Adipose tissue (tissue), 3 donors: Measurements from ENCODE around the gene SLC24A3. TPM values are rescaled to one million over a fixed set of nuclear protein-coding genes. Genes with fewer than 3 reads are reported as not detected.

Experiments
- H3K27ac ChIP-seq: one replicate; pipeline ENCODE4 v1.5.1; 2013; ENCODE audit warnings: low read depth, low read length
- WGBS, 3 donors: extraction: QIAGEN DNeasy Blood & Tissue Kit; methylation state at CpG; one replicate each; pipeline ENCODE4 v1.1.7; 2013; 5-methylcytosine and 5-hydroxymethylcytosine counted together
- polyA plus RNA-seq, 3 donors: library from polyadenylated mRNA; stranded (reverse); fragments of 200-250 nt; gene quantifications; one replicate each; pipeline ENCODE4 v1.2.3, GENCODE V29; 2013
- donor health status: healthy with polysubstance abuse.
- donor health status: Bipolar disorder and iron deficiency.
- donor health status: healthy.

Gene SLC24A3
- polyA plus RNA-seq, 3 donors, result 0.86 to 11.5 (median 6.5) TPM

DNA sequence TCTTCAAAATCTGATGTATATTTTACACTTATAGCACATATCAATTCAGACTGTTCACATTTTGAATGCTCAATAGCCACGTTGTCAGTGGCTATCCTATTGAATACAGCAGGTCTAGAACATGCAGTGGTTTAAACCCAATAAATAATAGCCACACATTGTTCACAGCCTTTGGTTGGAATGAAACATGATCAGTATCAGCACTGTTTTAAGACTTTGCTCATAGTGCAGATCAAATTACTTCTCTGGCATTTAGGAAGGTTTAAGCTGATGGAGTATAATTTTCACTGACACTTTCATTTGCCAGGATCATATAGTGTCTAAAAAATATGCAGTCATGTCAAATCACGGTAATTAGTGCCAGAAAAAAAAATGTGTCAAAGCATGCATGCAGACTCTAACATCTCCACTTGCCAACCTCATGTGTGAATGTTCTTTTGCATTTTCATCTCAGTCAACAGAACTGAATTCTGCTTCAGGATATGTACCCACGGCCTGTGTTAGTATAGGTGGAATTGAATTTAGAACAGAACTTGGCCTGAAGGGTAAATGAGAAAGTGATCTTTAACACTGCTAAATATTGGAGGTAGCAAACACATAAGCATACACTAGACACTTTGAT is 184.1 kb downstream of the SLC24A3 start:
- no peak overlapping the region for H3K27ac ChIP-seq
- WGBS, 3 donors, result 24 to 70% (median 68%) methylated on average over 3 of the region's 3 CpGs

DNA sequence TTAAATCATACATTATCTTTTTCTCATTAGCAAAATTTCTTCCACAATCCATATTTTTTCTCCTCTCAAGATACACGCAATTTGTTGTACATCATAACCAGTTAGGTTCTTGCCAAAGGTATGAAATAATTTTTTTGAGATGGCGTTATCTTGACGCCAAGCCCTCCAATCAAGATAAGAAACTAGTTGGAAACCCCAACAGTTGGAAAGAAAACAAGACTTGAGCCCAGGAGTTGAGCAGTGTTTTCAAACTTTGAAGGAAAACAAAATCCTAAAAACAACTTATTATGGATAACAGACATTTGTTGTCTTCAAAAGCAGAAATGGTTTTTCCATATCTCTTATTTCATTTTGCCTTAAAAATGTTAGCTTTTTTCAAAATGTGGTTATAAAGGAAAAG is 184.8 kb downstream of the SLC24A3 start:
- no peak overlapping the region for H3K27ac ChIP-seq
- WGBS, 3 donors, result 25 to 66% (median 50%) methylated on average over 3 of the region's 3 CpGs

DNA sequence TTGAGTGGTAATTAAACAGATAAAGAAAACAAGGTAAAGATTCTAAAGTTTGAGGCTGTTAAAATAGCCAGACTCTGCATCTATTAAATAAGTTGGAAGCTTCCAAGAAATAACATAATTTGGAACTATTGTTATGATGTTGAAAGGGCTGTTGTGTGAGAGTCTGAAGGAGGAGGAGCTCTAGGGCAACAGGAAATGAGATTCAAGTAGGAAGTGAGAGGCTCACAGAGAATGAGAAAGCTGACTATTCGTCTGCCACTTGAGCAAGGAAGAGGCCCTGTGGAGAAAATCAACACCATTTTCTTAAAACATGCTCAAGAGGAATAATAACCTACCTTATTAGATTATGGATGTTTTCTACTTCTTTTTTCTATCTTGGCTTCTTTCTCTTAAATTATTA is 185.2 kb downstream of the SLC24A3 start:
- H3K27ac ChIP-seq, result no peak overlapping the region
- WGBS, 3 donors, result 17 to 50% (median 20%) methylated on average over 1 of the region's 1 CpG

DNA sequence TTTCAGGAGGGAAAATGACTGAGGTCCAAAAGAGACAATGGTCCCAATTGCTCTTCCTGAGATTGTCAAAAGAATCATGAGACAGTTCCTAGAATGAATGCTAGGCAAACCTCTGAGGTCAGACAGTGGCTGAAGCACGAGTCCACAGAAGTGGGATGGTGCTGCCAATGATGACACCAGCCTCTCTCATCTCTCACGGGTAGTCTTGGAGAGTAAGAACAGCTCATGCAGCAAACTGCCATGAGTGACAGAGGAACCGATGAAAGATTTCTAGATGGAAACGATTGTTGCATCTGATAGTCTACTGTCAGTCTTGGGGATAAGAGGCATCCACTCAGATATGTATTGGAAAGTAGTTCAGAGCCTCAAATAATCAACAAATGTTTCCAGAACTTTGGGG is 188.7 kb downstream of the SLC24A3 start:
- H3K27ac ChIP-seq, result no peak overlapping the region
- 68 to 79% (median 78%) methylated on average over 4 of the region's 4 CpGs for WGBS, 3 donors

DNA sequence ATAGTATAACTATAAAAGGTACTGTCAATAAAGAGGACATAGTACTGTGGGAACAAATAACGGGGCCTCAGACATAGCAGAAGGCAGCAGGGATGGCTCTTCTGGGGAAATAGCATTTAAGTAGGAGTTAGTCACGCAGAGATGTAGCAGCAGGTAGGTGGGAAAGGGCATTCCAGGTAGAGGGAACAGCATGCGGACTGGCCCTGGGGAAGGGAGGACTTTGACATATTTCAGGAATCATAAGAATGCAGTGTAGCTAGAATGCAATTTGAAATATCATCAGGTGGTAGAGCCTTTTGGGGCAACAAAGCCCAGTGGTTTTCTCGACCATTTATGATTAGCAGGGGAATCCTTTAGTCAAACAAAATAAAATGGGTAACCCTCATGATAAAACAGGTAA is 191.1 kb downstream of the SLC24A3 start:
- H3K27ac ChIP-seq, result no peak overlapping the region
- 76 to 89% (median 86%) methylated on average over 4 of the region's 4 CpGs for WGBS, 3 donors

DNA sequence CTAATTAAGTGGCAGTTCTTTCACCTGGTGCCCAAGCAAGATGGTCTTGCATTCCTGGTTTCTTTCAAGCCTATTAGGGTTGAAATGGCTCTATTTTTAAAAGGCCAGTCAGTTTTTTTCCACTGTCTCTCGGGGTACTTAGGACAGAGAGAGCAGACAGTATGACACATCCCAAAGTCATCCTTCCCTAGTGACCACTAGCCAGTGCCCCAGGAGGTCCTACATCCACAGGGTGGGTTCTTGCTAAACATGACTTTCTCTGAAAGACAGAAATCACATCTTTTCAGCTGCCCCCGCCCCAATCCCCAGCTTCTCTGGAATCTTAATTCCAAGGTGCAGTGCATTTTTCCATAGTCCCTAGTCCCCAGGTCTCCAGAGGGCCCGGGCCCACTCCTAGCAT is 192.4 kb downstream of the SLC24A3 start:
- no peak overlapping the region for H3K27ac ChIP-seq
- WGBS, 3 donors, result 79 to 86% (median 82%) methylated on average over 3 of the region's 3 CpGs

DNA sequence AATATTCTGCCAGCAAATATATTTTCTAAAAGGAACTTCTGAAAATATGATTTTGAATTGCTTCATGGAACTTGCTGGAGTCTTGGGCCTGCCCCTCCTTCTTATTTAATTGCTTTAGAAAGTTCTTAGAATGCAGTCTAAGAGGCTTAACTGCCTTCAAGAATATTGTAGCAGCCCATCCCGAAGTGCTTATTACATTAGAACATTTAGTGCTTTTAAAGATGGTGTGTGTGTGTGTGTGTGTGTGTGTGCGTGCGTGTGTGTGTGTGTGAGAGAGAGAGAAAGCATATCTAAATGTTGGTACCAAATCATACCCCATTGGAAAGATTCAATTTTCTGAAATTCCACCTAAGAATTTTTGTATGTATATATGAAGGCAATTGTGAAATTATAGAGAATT is 193.5 kb downstream of the SLC24A3 start:
- no peak overlapping the region for H3K27ac ChIP-seq
- WGBS, 3 donors, result 66 to 81% (median 77%) methylated on average over 3 of the region's 3 CpGs

DNA sequence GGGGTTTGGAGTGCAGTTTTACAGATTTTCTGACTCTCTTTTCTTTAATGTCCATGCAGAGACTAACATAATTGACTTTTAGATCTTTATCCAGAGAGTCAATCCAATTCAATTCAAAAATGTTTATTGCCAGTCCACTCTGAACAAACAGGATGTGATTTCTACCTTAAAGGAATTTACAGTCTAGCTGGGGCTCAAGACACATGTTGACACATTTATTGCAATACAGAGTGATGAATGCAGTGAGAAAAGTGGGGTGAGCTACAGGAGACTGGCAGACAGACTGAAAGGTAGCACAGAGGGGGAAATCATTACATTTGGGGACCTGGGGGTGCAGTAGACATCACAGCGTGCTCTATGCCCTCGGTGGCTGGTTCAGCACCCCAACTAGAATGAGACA is 193.9 kb downstream of the SLC24A3 start:
- 66 to 91% (median 83%) methylated on average over 2 of the region's 2 CpGs for WGBS, 3 donors
- no peak overlapping the region for H3K27ac ChIP-seq

DNA sequence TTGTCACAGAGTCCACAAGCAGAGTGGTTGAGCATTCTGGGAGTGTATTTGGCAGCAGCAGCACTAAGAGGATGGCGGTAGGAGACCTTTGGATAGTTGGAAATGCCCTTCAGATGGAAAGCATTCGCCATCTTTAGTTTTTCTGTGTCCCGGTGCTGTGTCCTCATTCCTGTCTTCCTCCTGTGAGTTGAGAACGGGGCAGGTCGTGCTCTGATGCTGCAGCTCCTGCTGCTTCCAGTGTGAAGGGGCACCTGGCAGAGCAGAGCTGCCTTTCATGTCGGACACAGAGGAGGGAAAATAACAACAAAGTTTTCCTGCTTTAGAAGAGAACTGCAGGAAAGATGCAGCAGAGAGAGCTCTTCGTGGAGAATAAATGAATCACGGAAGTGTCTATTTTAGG is 194.8 kb downstream of the SLC24A3 start:
- no peak overlapping the region for H3K27ac ChIP-seq
- 81 to 93% (median 87%) methylated on average over 8 of the region's 8 CpGs for WGBS, 3 donors

DNA sequence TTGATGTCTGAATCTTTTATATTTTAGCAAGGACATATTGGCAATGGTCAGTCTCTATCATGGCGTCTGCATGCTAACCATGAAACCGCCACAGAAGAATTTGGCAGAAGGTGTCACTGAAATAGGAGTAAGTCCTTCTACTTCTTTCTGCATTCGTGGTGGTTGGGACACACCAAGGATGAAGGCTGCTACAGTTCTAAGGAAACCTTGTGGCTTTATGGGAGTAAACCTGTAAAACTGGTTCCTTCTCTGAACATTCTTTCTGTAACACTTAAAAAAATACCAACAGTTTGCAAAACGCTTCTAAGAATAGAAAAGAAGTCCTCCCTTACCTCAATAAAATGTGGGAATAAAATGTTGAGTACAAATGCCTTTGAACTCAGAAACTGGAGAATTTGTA is 195.3 kb downstream of the SLC24A3 start:
- no peak overlapping the region for H3K27ac ChIP-seq
- 40 to 65% (median 56%) methylated on average over 4 of the region's 4 CpGs for WGBS, 3 donors

DNA sequence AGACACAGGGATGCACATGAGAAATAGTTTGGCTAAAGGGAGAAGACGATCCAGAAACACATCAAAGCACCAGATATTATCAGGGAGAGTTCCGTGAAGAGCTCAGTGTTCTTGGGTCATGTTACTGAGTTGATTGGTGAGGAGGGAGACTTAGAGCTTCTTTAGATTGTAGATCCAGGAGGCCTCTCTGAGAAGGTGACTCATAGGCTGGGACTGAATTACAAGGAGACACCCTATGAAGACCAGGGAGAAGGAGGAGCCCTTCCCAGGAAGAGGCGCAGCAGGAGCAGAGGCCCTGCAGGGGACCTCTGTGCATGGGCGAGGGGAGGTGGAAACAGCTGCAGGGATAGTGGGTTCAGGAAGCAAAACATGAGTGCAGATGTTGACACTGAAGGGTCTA is 196.5 kb downstream of the SLC24A3 start:
- WGBS, 3 donors, result 82 to 89% (median 85%) methylated on average over 4 of the region's 4 CpGs
- no peak overlapping the region for H3K27ac ChIP-seq

DNA sequence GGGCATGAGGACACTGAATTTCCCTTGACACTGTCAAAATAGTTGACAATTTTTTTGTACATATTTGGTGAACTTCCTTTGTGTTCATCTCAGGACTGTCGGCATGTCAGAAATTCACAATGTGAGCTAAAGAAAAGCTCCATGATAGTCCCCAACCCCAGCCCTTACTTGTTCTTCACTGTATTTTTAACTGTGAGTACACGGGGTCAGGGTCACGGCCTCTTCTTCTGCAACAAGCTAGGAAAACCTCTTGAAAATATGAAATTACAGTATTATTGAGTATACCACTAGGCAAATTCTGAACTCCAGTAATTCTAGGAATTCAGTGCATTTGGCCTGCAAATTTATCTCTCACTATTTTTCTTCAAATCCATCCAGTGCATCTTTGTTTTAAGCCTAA is 199.4 kb downstream of the SLC24A3 start:
- WGBS, 3 donors, result 81 to 87% (median 82%) methylated on average over 3 of the region's 3 CpGs
- no peak overlapping the region for H3K27ac ChIP-seq

DNA sequence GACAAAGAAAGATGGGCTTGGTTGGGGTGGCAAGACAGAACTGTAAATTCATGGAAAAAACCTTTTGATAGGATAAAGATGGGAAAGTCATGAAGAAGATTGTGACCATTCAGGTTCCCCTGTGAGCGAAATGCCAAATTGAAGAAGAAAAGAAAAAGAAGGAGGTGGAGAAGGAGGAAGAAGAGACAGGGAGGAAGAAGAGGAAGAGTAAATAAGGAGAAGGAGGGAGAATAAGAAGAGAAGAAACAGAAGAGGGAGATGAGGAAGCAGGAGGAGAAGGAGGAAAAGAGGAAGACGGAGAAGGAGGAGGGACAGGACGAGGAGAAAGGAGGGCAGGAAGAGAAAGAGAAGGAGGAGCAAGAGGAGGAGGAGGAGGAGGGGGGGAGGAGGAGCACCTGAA is 199.8 kb downstream of the SLC24A3 start:
- 63 to 70% (median 70%) methylated on average over 3 of the region's 3 CpGs for WGBS, 3 donors
- no peak overlapping the region for H3K27ac ChIP-seq

DNA sequence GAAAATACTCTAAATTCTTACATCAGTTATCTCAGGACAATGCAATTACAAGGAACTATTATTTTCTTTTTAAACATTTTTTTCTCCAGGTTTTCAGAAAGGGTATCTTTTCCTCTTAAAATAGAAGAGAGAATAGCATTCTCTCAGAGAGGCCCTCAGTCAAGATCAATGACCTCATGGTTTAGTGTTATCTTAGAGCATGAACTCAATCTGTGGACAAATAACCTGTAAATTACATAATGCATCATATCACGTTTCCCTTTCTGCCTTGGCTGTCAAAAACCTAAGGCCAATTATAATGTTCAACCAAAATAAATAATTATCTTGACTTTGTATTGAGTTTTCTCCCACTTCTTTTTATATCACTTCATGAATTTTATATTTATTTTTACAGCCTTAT is 202.2 kb downstream of the SLC24A3 start:
- 18 to 67% (median 62%) methylated on average over 1 of the region's 1 CpG for WGBS, 3 donors
- no peak overlapping the region for H3K27ac ChIP-seq

DNA sequence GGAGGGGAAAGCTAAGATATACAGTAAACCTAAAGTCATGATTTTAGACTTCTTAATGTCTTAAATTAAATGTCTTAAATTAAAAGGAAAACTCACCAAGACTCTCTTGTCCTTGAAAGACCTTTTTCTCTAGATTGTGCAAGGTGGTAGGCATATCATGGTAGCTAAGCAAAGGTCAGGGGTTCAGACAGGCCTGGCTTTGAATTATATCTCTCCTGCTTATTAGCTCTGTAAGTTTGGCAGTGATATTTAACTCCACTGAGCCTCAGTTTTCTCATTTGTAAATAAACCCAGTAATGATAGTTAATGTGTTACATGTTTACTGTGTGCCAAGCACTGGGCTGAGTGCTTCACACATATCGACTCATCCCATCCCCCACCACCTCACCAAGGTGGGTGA is 203.3 kb downstream of the SLC24A3 start:
- 50 to 93% (median 84%) methylated on average over 1 of the region's 1 CpG for WGBS, 3 donors
- no peak overlapping the region for H3K27ac ChIP-seq

DNA sequence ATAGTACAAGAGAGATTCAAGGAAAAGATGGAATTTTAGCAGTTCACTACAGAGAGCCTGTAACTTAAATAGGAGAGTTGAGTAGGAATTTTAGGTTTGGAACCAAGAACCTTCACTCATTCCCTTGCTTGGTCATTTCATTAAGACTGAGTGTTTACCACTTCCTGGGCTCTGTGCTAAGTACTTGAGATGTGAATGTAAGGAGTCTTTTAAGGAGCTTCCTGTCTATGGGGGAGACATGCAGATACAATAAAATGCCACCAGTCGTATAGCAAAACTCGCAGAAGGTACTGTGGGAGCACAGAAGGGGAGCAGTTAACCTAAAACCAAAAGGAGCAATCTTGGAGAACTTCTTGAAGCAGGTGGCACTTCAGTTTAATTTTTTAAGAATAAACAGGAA is 204.2 kb downstream of the SLC24A3 start:
- no peak overlapping the region for H3K27ac ChIP-seq
- WGBS, 3 donors, result 83 to 94% (median 92%) methylated on average over 2 of the region's 2 CpGs

DNA sequence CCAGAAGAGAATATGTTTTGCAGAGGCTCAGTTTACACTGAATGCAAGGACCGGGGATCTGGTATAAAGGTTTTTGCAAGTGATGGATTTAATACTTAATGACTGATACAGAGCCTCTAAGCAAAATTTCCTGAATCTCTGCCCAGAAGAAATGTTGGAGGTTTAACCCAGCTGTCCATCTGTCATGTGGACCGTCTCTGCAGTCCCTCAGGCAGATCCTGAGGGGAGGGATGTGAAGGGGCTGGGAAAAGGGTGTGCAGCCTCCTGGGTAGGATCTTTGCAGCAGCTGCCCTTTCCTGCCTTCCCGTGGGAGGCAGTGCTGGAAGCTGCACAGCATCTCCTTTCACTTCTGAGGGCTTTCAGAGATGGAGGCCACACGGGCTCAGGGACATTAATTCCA is 207.0 kb downstream of the SLC24A3 start:
- no peak overlapping the region for H3K27ac ChIP-seq
- 41 to 46% (median 43%) methylated on average over 4 of the region's 4 CpGs for WGBS, 3 donors

DNA sequence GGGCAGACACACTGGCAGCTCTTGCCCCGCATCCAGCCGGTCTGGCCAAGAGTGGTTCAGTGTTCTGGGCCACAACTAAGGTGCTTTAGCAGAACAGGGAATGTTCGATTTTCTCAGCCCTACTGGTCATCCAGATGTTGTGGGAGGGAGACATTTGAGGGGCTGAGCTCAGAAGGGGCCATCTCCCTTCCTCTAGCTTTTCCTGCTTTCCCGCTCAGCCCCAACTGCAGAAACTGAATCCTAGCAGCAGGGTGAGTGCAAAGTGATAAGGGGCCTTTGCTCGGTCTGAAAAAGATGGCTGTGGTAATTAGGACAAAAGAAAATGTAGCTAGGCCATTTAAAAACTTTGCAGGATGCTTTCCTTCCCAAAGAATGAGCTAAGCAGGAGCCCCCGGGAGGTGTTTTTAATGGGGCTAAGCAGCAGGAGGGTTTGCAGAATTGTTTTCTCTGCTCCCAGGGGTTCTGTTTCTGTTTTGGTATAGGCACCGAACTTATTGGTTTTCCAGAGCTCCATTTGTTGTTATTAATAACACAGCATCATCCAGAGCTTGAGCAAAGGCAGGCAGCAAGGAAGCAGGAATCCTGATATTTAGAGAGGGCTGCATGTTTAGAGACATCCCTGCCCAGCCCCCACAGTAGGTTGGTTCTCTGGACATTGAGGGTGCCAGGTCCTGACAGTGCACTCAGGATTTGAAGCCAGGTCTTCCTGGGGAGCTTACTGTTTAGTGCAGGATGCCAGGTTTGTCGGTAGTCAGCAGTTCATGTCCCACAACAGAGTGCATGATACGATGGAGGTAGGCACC is 210.9 kb downstream of the SLC24A3 start:
- H3K27ac ChIP-seq, result no peak overlapping the region
- 52 to 78% (median 78%) methylated on average over 9 of the region's 9 CpGs for WGBS, 3 donors

DNA sequence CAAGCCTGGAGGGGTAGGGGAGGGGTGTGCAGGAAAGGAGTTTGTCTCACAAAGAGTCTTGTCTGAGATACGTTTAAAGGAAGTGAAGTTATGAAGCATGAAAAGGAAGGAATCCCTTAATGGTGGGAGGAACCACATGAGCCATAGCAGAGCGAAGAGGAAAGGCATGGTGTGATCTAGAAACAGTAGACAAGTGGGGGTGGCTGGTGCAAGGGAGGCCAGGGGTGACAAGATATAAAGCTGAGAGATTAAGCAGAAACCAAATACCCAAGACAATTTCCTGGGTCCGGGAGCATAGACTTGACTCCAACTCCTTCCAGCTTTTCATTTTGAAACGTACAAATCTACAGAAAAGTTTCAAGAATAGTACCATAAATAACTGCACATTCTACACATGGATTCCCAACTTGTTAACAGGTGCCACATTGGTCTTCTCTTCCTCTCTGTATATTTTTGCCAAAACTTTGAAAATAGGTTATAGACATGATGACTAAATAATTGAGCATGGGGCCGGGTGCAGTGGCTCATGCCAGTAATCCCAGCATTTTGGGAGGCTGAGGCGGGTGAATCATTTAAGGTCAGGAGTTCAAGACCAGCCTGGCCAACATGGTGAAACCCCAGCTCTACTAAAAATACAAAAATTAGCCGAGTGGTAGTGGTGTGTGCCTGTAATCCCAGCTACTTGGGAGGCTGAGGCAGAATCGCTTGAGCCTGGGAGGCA is 211.6 kb downstream of the SLC24A3 start:
- no peak overlapping the region for H3K27ac ChIP-seq
- 71 to 76% (median 72%) methylated on average over 8 of the region's 8 CpGs for WGBS, 3 donors
